HEK293 (cell line): Measurements from ENCODE around the gene SCPEP1.

Experiments
- CTCF ChIA-PET: fragments of 350-600 bp; formaldehyde crosslinking; extraction: SDS; loops from one replicate; lab custom pipeline; 2021; ENCODE audit warnings: antibody characterized with exemption; lab: Yijun Ruan, JAX
- POLR2A ChIA-PET: fragments of 300-600 bp; formaldehyde crosslinking; extraction: SDS; loops from one replicate; lab custom pipeline; 2020; ENCODE audit warnings: antibody characterized with exemption, inconsistent platforms; lab: Yijun Ruan, JAX
- H3K27ac ChIP-seq: fragments of 200-500 bp; sonication (Bioruptor generic); 2 replicates; pipeline ENCODE4 v1.5.1; 2014; ENCODE audit warnings: low read depth, low read length, control low read depth, inconsistent platforms; ENCODE audit errors: extremely low read depth
- H3K36me3 ChIP-seq, 2 experiments: fragments of 200-500 bp in 1 of 2; sonication (Bioruptor generic) in 1 of 2; 1 replicate in 1 of 2; 2 replicates in 1 of 2; pipeline ENCODE4 v1.5.1; 2014 to 2017; ENCODE audit warnings: inconsistent platforms in 2 of 2, low read length in 2 of 2; ENCODE audit not compliant: control insufficient read depth in 2 of 2, insufficient read depth in 1 of 2
- H3K4me1 ChIP-seq: fragments of 200-500 bp; sonication (Bioruptor generic); 2 replicates; pipeline ENCODE4 v1.5.1; 2014; ENCODE audit warnings: mild to moderate bottlenecking, low read length, inconsistent platforms; ENCODE audit not compliant: control insufficient read depth, insufficient read depth
- H3K4me3 ChIP-seq: 2 replicates; pipeline ENCODE4 v1.5.1; 2011; ENCODE audit warnings: low read depth, mild to moderate bottlenecking, control low read depth, low read length, moderate library complexity
- H3K9me3 ChIP-seq: fragments of 200-500 bp; sonication (Bioruptor generic); 2 replicates; pipeline ENCODE4 v1.5.1; 2014; ENCODE audit warnings: low read depth, low read length, inconsistent platforms; ENCODE audit not compliant: control insufficient read depth, insufficient read depth
- HOXD13 ChIP-seq: sonication (generic); formaldehyde crosslinking; IDR thresholded peaks from 2 replicates; pipeline ENCODE4 v1.8.0; 2022; ENCODE audit warnings: missing genetic modification reagents, borderline replicate concordance
- KLF10 ChIP-seq: fragments of 450-650 bp; IDR thresholded peaks from 2 replicates; pipeline ENCODE4 v1.5.1; 2018; ENCODE audit warnings: missing biosample characterization, mild to moderate bottlenecking, missing genetic modification characterization
- KLF9 ChIP-seq: fragments of 450-650 bp; formaldehyde crosslinking; IDR thresholded peaks from 2 replicates; pipeline ENCODE4 v1.5.1; 2016; ENCODE audit warnings: missing biosample characterization, missing genetic modification characterization, low read depth
- OVOL3 ChIP-seq: fragments of 450-650 bp; formaldehyde crosslinking; IDR thresholded peaks from 2 replicates; pipeline ENCODE4 v1.5.1; 2016; ENCODE audit warnings: missing biosample characterization, missing genetic modification characterization
- RBAK ChIP-seq: fragments of 450-650 bp; formaldehyde crosslinking; IDR thresholded peaks from 2 replicates; pipeline ENCODE4 v1.5.1; 2016; ENCODE audit warnings: missing biosample characterization, missing genetic modification characterization
- REST ChIP-seq: fragments of 450-650 bp; formaldehyde crosslinking; IDR thresholded peaks from 2 replicates; pipeline ENCODE4 v1.5.1; 2016; ENCODE audit warnings: missing biosample characterization, missing genetic modification characterization
- SP2 ChIP-seq: fragments of 450-650 bp; formaldehyde crosslinking; IDR thresholded peaks from 2 replicates; pipeline ENCODE4 v1.5.1; 2016; ENCODE audit warnings: missing biosample characterization, missing genetic modification characterization
- WT1 ChIP-seq: fragments of 450-650 bp; formaldehyde crosslinking; IDR thresholded peaks from 2 replicates; pipeline ENCODE4 v1.5.1; 2016; ENCODE audit warnings: missing biosample characterization, missing genetic modification characterization
- ZBTB1 ChIP-seq: fragments of 450-650 bp; formaldehyde crosslinking; IDR thresholded peaks from 2 replicates; pipeline ENCODE4 v1.5.1; 2016; ENCODE audit warnings: missing biosample characterization, missing genetic modification characterization
- ZBTB48 ChIP-seq: fragments of 450-650 bp; formaldehyde crosslinking; IDR thresholded peaks from 2 replicates; pipeline ENCODE4 v1.5.1; 2016; ENCODE audit warnings: missing biosample characterization, missing genetic modification characterization
- ZBTB6 ChIP-seq: fragments of 450-650 bp; formaldehyde crosslinking; IDR thresholded peaks from 2 replicates; pipeline ENCODE4 v1.5.1; 2017; ENCODE audit warnings: missing biosample characterization, missing genetic modification characterization
- ZNF121 ChIP-seq: fragments of 450-650 bp; formaldehyde crosslinking; IDR thresholded peaks from 2 replicates; pipeline ENCODE4 v1.5.1; 2016; ENCODE audit warnings: missing biosample characterization, missing genetic modification characterization
- ZNF132 ChIP-seq: fragments of 450-650 bp; formaldehyde crosslinking; IDR thresholded peaks from 2 replicates; pipeline ENCODE4 v1.5.1; 2017; ENCODE audit warnings: missing biosample characterization, missing genetic modification characterization, borderline replicate concordance
- ZNF138 ChIP-seq: fragments of 450-650 bp; formaldehyde crosslinking; IDR thresholded peaks from 2 replicates; pipeline ENCODE4 v1.5.1; 2016; ENCODE audit warnings: missing biosample characterization, missing genetic modification characterization, borderline replicate concordance
- ZNF157 ChIP-seq: fragments of 450-650 bp; formaldehyde crosslinking; IDR thresholded peaks from 2 replicates; pipeline ENCODE4 v1.5.1; 2016; ENCODE audit warnings: missing biosample characterization, missing genetic modification characterization
- ZNF24 ChIP-seq: fragments of 450-650 bp; formaldehyde crosslinking; IDR thresholded peaks from 2 replicates; pipeline ENCODE4 v1.5.1; 2016; ENCODE audit warnings: missing biosample characterization, missing genetic modification characterization
- ZNF26 ChIP-seq: fragments of 450-650 bp; formaldehyde crosslinking; IDR thresholded peaks from 2 replicates; pipeline ENCODE4 v1.5.1; 2016; ENCODE audit warnings: missing biosample characterization, missing genetic modification characterization
- ZNF311 ChIP-seq: fragments of 450-650 bp; formaldehyde crosslinking; IDR thresholded peaks from 2 replicates; pipeline ENCODE4 v1.5.1; 2017; ENCODE audit warnings: missing biosample characterization, missing genetic modification characterization, borderline replicate concordance
- ZNF335 ChIP-seq: fragments of 450-650 bp; formaldehyde crosslinking; conservative IDR thresholded peaks from 2 replicates; pipeline ENCODE4 v1.5.1; 2016; ENCODE audit warnings: missing biosample characterization, missing genetic modification characterization
- ZNF473 ChIP-seq: fragments of 450-650 bp; formaldehyde crosslinking; IDR thresholded peaks from 2 replicates; pipeline ENCODE4 v1.5.1; 2017; ENCODE audit warnings: missing biosample characterization, missing genetic modification characterization
- ZNF521 ChIP-seq: fragments of 450-650 bp; formaldehyde crosslinking; IDR thresholded peaks from 2 replicates; pipeline ENCODE4 v1.5.1; 2017; ENCODE audit warnings: missing biosample characterization, mild to moderate bottlenecking, missing genetic modification characterization
- ZNF596 ChIP-seq: fragments of 450-650 bp; IDR thresholded peaks from 2 replicates; pipeline ENCODE4 v1.5.0; 2018; ENCODE audit warnings: missing biosample characterization, mild to moderate bottlenecking, missing genetic modification characterization, moderate library complexity
- ZNF626 ChIP-seq: fragments of 450-650 bp; sonication (Bioruptor Pico); formaldehyde crosslinking; IDR thresholded peaks from 2 replicates; pipeline ENCODE4 v1.5.1; 2018; ENCODE audit warnings: missing biosample characterization, missing genetic modification characterization, inconsistent platforms
- ZNF670 ChIP-seq: fragments of 450-650 bp; formaldehyde crosslinking; IDR thresholded peaks from 2 replicates; pipeline ENCODE4 v1.5.1; 2016; ENCODE audit warnings: missing biosample characterization, missing genetic modification characterization, low read depth
- ZNF677 ChIP-seq: fragments of 450-650 bp; IDR thresholded peaks from 2 replicates; pipeline ENCODE4 v1.5.0; 2018; ENCODE audit warnings: missing biosample characterization, mild to moderate bottlenecking, missing genetic modification characterization, moderate library complexity
- ZSCAN30 ChIP-seq: fragments of 450-650 bp; IDR thresholded peaks from 2 replicates; pipeline ENCODE4 v1.5.1; 2018; ENCODE audit warnings: missing biosample characterization, mild to moderate bottlenecking, missing genetic modification characterization, moderate library complexity
- TF ChIP-seq, protein P1 (sequence below): fragments of 450-650 bp; formaldehyde crosslinking; IDR thresholded peaks from 2 replicates; pipeline ENCODE4 v1.5.1; 2016; ENCODE audit warnings: missing biosample characterization, missing genetic modification characterization

Gene SCPEP1

GRCh38 chr17:57046749-57047148, 68.8 kb downstream of the SCPEP1 start:
- Histone ChIP-seq H3K36me3 (no peaks in the 10 kb centered on the region), H3K4me1 (no peaks in the 10 kb centered on the region), H3K27ac (no peak overlapping the region), H3K4me3 (no peak overlapping the region), H3K9me3 (no peaks in the 10 kb centered on the region)
- ChIA-PET CTCF (interaction anchor here (0.8 to 2.0 kb wide), 2 partner anchors 37 to 204 kb away, joined by 3 to 6 read pairs; no protein-coding TSS in a partner anchor), POLR2A (no interaction called here)
- TF ChIP-seq ZNF335 (no peak), ZNF132 (no peak), ZNF121 (no peak), ZBTB1 (tag by site-specific recombination) (no peak), ZNF626 (tag by site-specific recombination) (no peak), ZNF24 (tag by site-specific recombination) (no peak), ZNF26 (tag by site-specific recombination) (no peak), HOXD13 (CRISPR knock-in tag) (no peak), ZNF596 (tag by site-specific recombination) (no peak), RBAK (tag by site-specific recombination) (no peak), ZNF473 (no peak), ZSCAN30 (tag by site-specific recombination) (no peak), ZBTB48 (tag by site-specific recombination) (no peak), OVOL3 (tag by site-specific recombination) (no peak), REST (no peak), SP2 (tag by site-specific recombination) (no peak)
- TF ChIP-seq, protein P1, sequence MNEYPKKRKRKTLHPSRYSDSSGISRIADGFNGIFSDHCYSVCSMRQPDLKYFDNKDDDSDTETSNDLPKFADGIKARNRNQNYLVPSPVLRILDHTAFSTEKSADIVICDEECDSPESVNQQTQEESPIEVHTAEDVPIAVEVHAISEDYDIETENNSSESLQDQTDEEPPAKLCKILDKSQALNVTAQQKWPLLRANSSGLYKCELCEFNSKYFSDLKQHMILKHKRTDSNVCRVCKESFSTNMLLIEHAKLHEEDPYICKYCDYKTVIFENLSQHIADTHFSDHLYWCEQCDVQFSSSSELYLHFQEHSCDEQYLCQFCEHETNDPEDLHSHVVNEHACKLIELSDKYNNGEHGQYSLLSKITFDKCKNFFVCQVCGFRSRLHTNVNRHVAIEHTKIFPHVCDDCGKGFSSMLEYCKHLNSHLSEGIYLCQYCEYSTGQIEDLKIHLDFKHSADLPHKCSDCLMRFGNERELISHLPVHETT, result no peak

DNA sequence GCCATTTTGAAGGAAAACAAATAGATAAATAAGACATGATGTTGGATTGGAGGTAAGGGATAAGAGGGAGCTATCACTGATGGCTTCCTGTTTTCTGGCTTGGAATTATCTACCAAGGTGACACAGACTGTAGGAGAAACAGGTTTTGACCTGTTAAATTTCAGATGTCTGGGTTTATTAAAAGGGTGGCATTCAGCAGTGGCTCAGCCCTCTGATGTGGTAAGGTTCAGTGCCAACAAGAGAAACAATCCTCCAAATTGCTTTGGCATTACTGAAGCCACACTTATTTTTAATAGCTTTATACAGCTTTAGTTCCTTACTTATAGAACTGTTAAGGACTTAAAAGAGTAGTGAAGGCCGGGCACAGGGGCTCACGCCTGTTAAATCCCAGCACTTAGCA, 70.2 kb downstream of the SCPEP1 start:
- H3K4me3 ChIP-seq, result no peak overlapping the region
- POLR2A ChIA-PET, result no interaction called here
- no peak overlapping the region for H3K27ac ChIP-seq
- TF ChIP-seq ZNF311 (tag by site-specific recombination), result no peak
- no peak for TF ChIP-seq ZNF157
- no peak for TF ChIP-seq REST
- TF ChIP-seq ZNF138 (tag by site-specific recombination), result no peak
- TF ChIP-seq ZBTB6 (tag by site-specific recombination), result no peak
- no peak for TF ChIP-seq ZNF670 (tag by site-specific recombination)
- TF ChIP-seq KLF10 (tag by site-specific recombination), result no peak
- TF ChIP-seq ZNF521 (tag by site-specific recombination), result no peak
- TF ChIP-seq HOXD13 (CRISPR knock-in tag), result no peak
- TF ChIP-seq KLF9, result no peak
- no peak for TF ChIP-seq ZNF677 (tag by site-specific recombination)
- no peak for TF ChIP-seq WT1 (tag by site-specific recombination)
- CTCF ChIA-PET, result interaction anchor here (0.7 to 2.0 kb wide), 2 partner anchors 39 to 53 kb away, joined by 3 to 6 read pairs; no protein-coding TSS in a partner anchor
- no peaks in the 10 kb centered on the region for H3K36me3 ChIP-seq
- H3K4me1 ChIP-seq, result no peaks in the 10 kb centered on the region
- no peaks in the 10 kb centered on the region for H3K9me3 ChIP-seq
